ENCODE data around the gene TBRG4.

GRCh38 chr7:45129906-45130305 lies 18.4 kb upstream of the TBRG4 start:
- no peak for TF ChIP-seq CTCF (IDR thresholded peaks at IDR 0.05)
- TF ChIP-seq POLR2A (IDR thresholded peaks at IDR 0.05): no peak
